CD8-positive, alpha-beta memory T cell (primary cell): ENCODE results near the gene TRIM28. TPM values are rescaled to one million over a fixed set of nuclear protein-coding genes. Genes with fewer than 3 reads are reported as not detected.

Experiments used
- CTCF ChIA-PET: fragments of 350-600 bp; sonication (Branson Sonifier 250); formaldehyde crosslinking; loops from one replicate; lab custom pipeline; 2021; ENCODE audit warnings: antibody characterized with exemption; lab: Charles Lee
- POLR2A ChIA-PET: fragments of 350-600 bp; sonication (Branson Sonifier 250); formaldehyde crosslinking; loops from one replicate; lab custom pipeline; 2021; ENCODE audit warnings: antibody characterized with exemption; lab: Charles Lee
- DNase-seq, 5 donors: peaks; one replicate each; pipeline versions ENCODE4 v3.0.0 to v3.0.0-alpha.2; 2020 to 2022; ENCODE audit warnings: mixed read lengths in 1 of 5
- H3K27ac ChIP-seq: one replicate; pipeline ENCODE4 v1.7.0; 2013; ENCODE audit warnings: low read depth, mild to moderate bottlenecking, low read length, moderate library complexity
- H3K27me3 ChIP-seq: 2 replicates; pipeline ENCODE4 v1.7.0; 2013; ENCODE audit warnings: low read length, mild to moderate bottlenecking; ENCODE audit not compliant: insufficient read depth, poor library complexity, severe bottlenecking
- H3K36me3 ChIP-seq: 2 replicates; pipeline ENCODE4 v1.7.0; 2013; ENCODE audit warnings: mild to moderate bottlenecking, low read length, moderate library complexity; ENCODE audit not compliant: insufficient read depth
- H3K4me1 ChIP-seq: 2 replicates; pipeline ENCODE4 v1.7.0; 2013; ENCODE audit warnings: mild to moderate bottlenecking, low read length, moderate library complexity; ENCODE audit not compliant: insufficient read depth
- H3K4me3 ChIP-seq: 2 replicates; pipeline ENCODE4 v1.7.0; 2013; ENCODE audit warnings: mild to moderate bottlenecking, low read length
- H3K9me3 ChIP-seq: 2 replicates; pipeline ENCODE4 v1.7.0; 2013; ENCODE audit warnings: mild to moderate bottlenecking, low read length
- H3K27ac Mint-ChIP-seq, 8 donors: one replicate each; pipeline ENCODE4 v1.8.0; 2020 to 2021; ENCODE audit warnings: mixed read lengths in 8 of 8, mild to moderate bottlenecking in 6 of 8, inconsistent platforms in 3 of 8, moderate library complexity in 3 of 8
- H3K27me3 Mint-ChIP-seq, 2 donors: one replicate each; pipeline ENCODE4 v1.8.0; 2020 to 2021; ENCODE audit warnings: mixed read lengths in 2 of 2, mild to moderate bottlenecking in 1 of 2, moderate library complexity in 1 of 2
- H3K36me3 Mint-ChIP-seq, 3 donors: one replicate each; pipeline ENCODE4 v1.8.0; 2020 to 2021; ENCODE audit warnings: mixed read lengths in 3 of 3, inconsistent platforms in 1 of 3, mild to moderate bottlenecking in 1 of 3
- H3K4me1 Mint-ChIP-seq, 3 donors: one replicate each; pipeline ENCODE4 v1.8.0; 2020 to 2021; ENCODE audit warnings: mixed read lengths in 3 of 3, inconsistent platforms in 1 of 3, mild to moderate bottlenecking in 1 of 3
- H3K4me3 Mint-ChIP-seq, 7 donors: one replicate each; pipeline ENCODE4 v1.8.0; 2020 to 2021; ENCODE audit warnings: mixed read lengths in 7 of 7, mild to moderate bottlenecking in 6 of 7, moderate library complexity in 4 of 7, inconsistent platforms in 2 of 7
- H3K9me3 Mint-ChIP-seq, 5 donors: one replicate each; pipeline ENCODE4 v1.8.0; 2020 to 2022; ENCODE audit warnings: mixed read lengths in 5 of 5, mild to moderate bottlenecking in 3 of 5, moderate library complexity in 2 of 5, inconsistent platforms in 1 of 5
- polyA plus RNA-seq: library from polyadenylated mRNA; unstranded; fragments of 300-500 nt; fragmentation: Illumina TruSeq; gene quantifications from one replicate; pipeline ENCODE4 v1.2.3, GENCODE V29; 2021
- total RNA-seq, 2 experiments: library from RNA; stranded (reverse); gene quantifications; one replicate each; pipeline ENCODE4 v1.2.3, GENCODE V29; 2021

TRIM28 gene
- total and polyA plus RNA-seq, 3 experiments from 2014 or later, result 57.5 to 715 (median 705) TPM

- peaks cover 0 to 1% of the 10 kb centered on the region in 2 donors for H3K27me3 Mint-ChIP-seq
- H3K27me3 ChIP-seq, result no peaks in the 10 kb centered on the region
- H3K4me3 ChIP-seq, result peak overlapping the region; percentile 69
- ChIA-PET POLR2A (interaction anchor here (1.0 to 1.5 kb wide), 3 partner anchors 14 to 38 kb away, joined by 4 to 12 read pairs (median 7); partner anchors contain the start of genes MZF1, TRIM28 and ZBTB45), CTCF (interaction anchor here (0.9 kb wide), 1 partner anchor 38 kb away, joined by 4 read pairs; the partner anchor contains the start of gene ZBTB45)
- peak overlapping the region; percentile 91 to 99 (median 97) for H3K27ac Mint-ChIP-seq
- DNase-seq, result no peak
- no peaks in the 10 kb centered on the region for H3K9me3 Mint-ChIP-seq
- H3K27ac ChIP-seq, result peak overlapping the region; percentile 84
- peaks cover 64 to 86% (median 67%) of the 10 kb centered on the region in 3 donors for H3K4me1 Mint-ChIP-seq
- peak overlapping the region; percentile 89 to 100 (median 97) for H3K4me3 Mint-ChIP-seq
- peaks cover 0 to 56% (median 14%) of the 10 kb centered on the region in 3 donors for H3K36me3 Mint-ChIP-seq
- peaks cover 59% of the 10 kb centered on the region for H3K4me1 ChIP-seq
- H3K9me3 ChIP-seq, result no peaks in the 10 kb centered on the region
- H3K36me3 ChIP-seq, result peaks cover 16% of the 10 kb centered on the region
Observed at GRCh38 chr19:58557221-58558065, 13.6 kb downstream of the TRIM28 start.

- H3K27ac Mint-ChIP-seq, result peak within 1 kb of the TSS; percentile 96 to 100 (median 98)
Observed at GRCh38 chr19:58558066-58558622, 14.3 kb downstream of the TRIM28 start, which contains the start of gene UBE2M. TSS of gene UBE2M (minus strand) at chr19:58558611. CDS start at chr19:58558381, 230 bp downstream.

GRCh38 chr19:58558623-58559274 lies 14.9 kb downstream of the TRIM28 start:
- peak; percentile 100 for DNase-seq
- Mint-ChIP-seq H3K27me3 (no peaks in the 10 kb centered on the region), H3K4me3 (peak overlapping the region; percentile 93 to 100 (median 97)), H3K36me3 (peaks cover 0 to 49% (median 8%) of the 10 kb centered on the region in 3 donors), H3K27ac (peak overlapping the region; percentile 96 to 100 (median 98)), H3K9me3 (no peaks in the 10 kb centered on the region), H3K4me1 (peaks cover 65 to 87% (median 68%) of the 10 kb centered on the region in 3 donors)
- Histone ChIP-seq H3K9me3 (no peaks in the 10 kb centered on the region), H3K27me3 (no peaks in the 10 kb centered on the region), H3K4me3 (peak overlapping the region; percentile 100), H3K27ac (peak overlapping the region; percentile 99), H3K4me1 (peaks cover 62% of the 10 kb centered on the region), H3K36me3 (peaks cover 12% of the 10 kb centered on the region)
- POLR2A ChIA-PET, result interaction anchor here (1.0 to 1.5 kb wide), 3 partner anchors 14 to 39 kb away, joined by 4 to 12 read pairs (median 7); partner anchors contain the start of genes MZF1, TRIM28 and ZBTB45
- CTCF ChIA-PET, result interaction anchor here (1.2 kb wide), 1 partner anchor 39 kb away, joined by 5 read pairs; the partner anchor contains the start of gene ZBTB45

More at GRCh38 chr19:58558066-58558622, 14.3 kb downstream of the TRIM28 start, which contains the start of gene UBE2M:
- peaks cover 60% of the 10 kb centered on the region for H3K4me1 ChIP-seq
- H3K4me3 ChIP-seq, result peak within 1 kb of the TSS; percentile 100
- no peaks in the 10 kb centered on the region for H3K9me3 Mint-ChIP-seq
- H3K27me3 ChIP-seq, result no peaks in the 10 kb centered on the region
- ChIA-PET CTCF (interaction anchor here (1.2 kb wide), 1 partner anchor 38 kb away, joined by 5 read pairs; the partner anchor contains the start of gene ZBTB45), POLR2A (interaction anchor here (1.0 to 1.5 kb wide), 3 partner anchors 14 to 39 kb away, joined by 4 to 12 read pairs (median 7); partner anchors contain the start of genes MZF1, TRIM28 and ZBTB45)
- peaks cover 0 to 53% (median 11%) of the 10 kb centered on the region in 3 donors for H3K36me3 Mint-ChIP-seq
- H3K27me3 Mint-ChIP-seq, result no peaks in the 10 kb centered on the region
- peak within 1 kb of the TSS; percentile 99 for H3K27ac ChIP-seq
- peak in 3 of 5 donors; percentile 51 to 81 (median 56) for DNase-seq
- peaks cover 12% of the 10 kb centered on the region for H3K36me3 ChIP-seq
- H3K4me3 Mint-ChIP-seq, result peak within 1 kb of the TSS; percentile 93 to 100 (median 97)
- no peaks in the 10 kb centered on the region for H3K9me3 ChIP-seq
- peaks cover 62 to 85% (median 66%) of the 10 kb centered on the region in 3 donors for H3K4me1 Mint-ChIP-seq

- H3K36me3 Mint-ChIP-seq, result peaks cover 0 to 42% (median 6%) of the 10 kb centered on the region in 3 donors
- Histone ChIP-seq H3K4me1 (peaks cover 61% of the 10 kb centered on the region), H3K27ac (peak overlapping the region; percentile 99), H3K27me3 (no peaks in the 10 kb centered on the region), H3K4me3 (peak overlapping the region; percentile 100), H3K36me3 (peaks cover 12% of the 10 kb centered on the region), H3K9me3 (no peaks in the 10 kb centered on the region)
- POLR2A ChIA-PET, result interaction anchor here (1.4 to 4.0 kb wide), 2 partner anchors 15 to 16 kb away, joined by 7 to 17 read pairs; partner anchors contain the start of gene TRIM28
- H3K9me3 Mint-ChIP-seq, result no peaks in the 10 kb centered on the region
- H3K27me3 Mint-ChIP-seq, result no peaks in the 10 kb centered on the region
- peak in 3 of 5 donors; percentile 46 to 69 (median 47) for DNase-seq
- H3K4me1 Mint-ChIP-seq, result peaks cover 61 to 87% (median 68%) of the 10 kb centered on the region in 3 donors
- H3K4me3 Mint-ChIP-seq, result peak overlapping the region; percentile 93 to 100 (median 97)
- H3K27ac Mint-ChIP-seq, result peak overlapping the region; percentile 96 to 100 (median 98)
- CTCF ChIA-PET, result no interaction called here
Observed at GRCh38 chr19:58559275-58560006, 15.6 kb downstream of the TRIM28 start.

GRCh38 chr19:58560007-58560887 lies 16.4 kb downstream of the TRIM28 start:
- H3K4me1 ChIP-seq, result peaks cover 58% of the 10 kb centered on the region
- POLR2A ChIA-PET, result interaction anchor here (0.8 to 4.0 kb wide), 3 partner anchors 12 to 40 kb away, joined by 3 to 17 read pairs (median 6); partner anchors contain the start of genes TRIM28 and ZBTB45
- Mint-ChIP-seq H3K36me3 (peaks cover 0 to 35% (median 5%) of the 10 kb centered on the region in 3 donors), H3K4me1 (peaks cover 57 to 82% (median 63%) of the 10 kb centered on the region in 3 donors), H3K27me3 (no peaks in the 10 kb centered on the region), H3K4me3 (peak overlapping the region; percentile 93 to 100 (median 97)), H3K27ac (peak overlapping the region; percentile 96 to 100 (median 98)), H3K9me3 (no peaks in the 10 kb centered on the region)
- peaks cover 12% of the 10 kb centered on the region for H3K36me3 ChIP-seq
- H3K27ac ChIP-seq, result peak overlapping the region; percentile 99
- peak overlapping the region; percentile 100 for H3K4me3 ChIP-seq
- H3K9me3 ChIP-seq, result no peaks in the 10 kb centered on the region
- CTCF ChIA-PET, result interaction anchor here (1.2 to 2.5 kb wide), 2 partner anchors 9 to 40 kb away, joined by 3 to 10 read pairs; partner anchors contain the start of gene ZBTB45
- no peaks in the 10 kb centered on the region for H3K27me3 ChIP-seq
- DNase-seq, result no peak

- no peaks in the 10 kb centered on the region for H3K27me3 ChIP-seq
- no peaks in the 10 kb centered on the region for H3K9me3 Mint-ChIP-seq
- H3K4me1 ChIP-seq, result peaks cover 53% of the 10 kb centered on the region
- ChIA-PET CTCF (interaction anchor here (1.0 to 2.6 kb wide), 4 partner anchors 9 to 47 kb away, joined by 3 to 12 read pairs (median 7); partner anchors contain the start of gene ZBTB45), POLR2A (interaction anchor here (0.8 to 4.0 kb wide), 3 partner anchors 11 to 41 kb away, joined by 3 to 17 read pairs (median 6); partner anchors contain the start of genes TRIM28 and ZBTB45)
- no peaks in the 10 kb centered on the region for H3K27me3 Mint-ChIP-seq
- H3K36me3 Mint-ChIP-seq, result peaks cover 0 to 29% (median 3%) of the 10 kb centered on the region in 3 donors
- peaks cover 55 to 78% (median 60%) of the 10 kb centered on the region in 3 donors for H3K4me1 Mint-ChIP-seq
- H3K9me3 ChIP-seq, result no peaks in the 10 kb centered on the region
- H3K4me3 ChIP-seq, result no peak overlapping the region
- no peak for DNase-seq
- peaks cover 12% of the 10 kb centered on the region for H3K36me3 ChIP-seq
- H3K27ac Mint-ChIP-seq, result peak overlapping the region in 5 of 8 donors; percentile 73 to 100 (median 98)
- H3K4me3 Mint-ChIP-seq, result peak overlapping the region; percentile 50 to 100 (median 89)
- no peak overlapping the region for H3K27ac ChIP-seq
Observed at GRCh38 chr19:58560921-58561320, 17.1 kb downstream of the TRIM28 start.
